ENCODE results near the gene ARHGAP33. TPM values are rescaled to one million over a fixed set of nuclear protein-coding genes. Genes with fewer than 3 reads are reported as not detected.

Gene ARHGAP33
- polyA plus RNA-seq, 1 donor (not counting 4 experiments of a cell fraction or from before 2014, with no cell fraction given) = 0.49 TPM

DNA sequence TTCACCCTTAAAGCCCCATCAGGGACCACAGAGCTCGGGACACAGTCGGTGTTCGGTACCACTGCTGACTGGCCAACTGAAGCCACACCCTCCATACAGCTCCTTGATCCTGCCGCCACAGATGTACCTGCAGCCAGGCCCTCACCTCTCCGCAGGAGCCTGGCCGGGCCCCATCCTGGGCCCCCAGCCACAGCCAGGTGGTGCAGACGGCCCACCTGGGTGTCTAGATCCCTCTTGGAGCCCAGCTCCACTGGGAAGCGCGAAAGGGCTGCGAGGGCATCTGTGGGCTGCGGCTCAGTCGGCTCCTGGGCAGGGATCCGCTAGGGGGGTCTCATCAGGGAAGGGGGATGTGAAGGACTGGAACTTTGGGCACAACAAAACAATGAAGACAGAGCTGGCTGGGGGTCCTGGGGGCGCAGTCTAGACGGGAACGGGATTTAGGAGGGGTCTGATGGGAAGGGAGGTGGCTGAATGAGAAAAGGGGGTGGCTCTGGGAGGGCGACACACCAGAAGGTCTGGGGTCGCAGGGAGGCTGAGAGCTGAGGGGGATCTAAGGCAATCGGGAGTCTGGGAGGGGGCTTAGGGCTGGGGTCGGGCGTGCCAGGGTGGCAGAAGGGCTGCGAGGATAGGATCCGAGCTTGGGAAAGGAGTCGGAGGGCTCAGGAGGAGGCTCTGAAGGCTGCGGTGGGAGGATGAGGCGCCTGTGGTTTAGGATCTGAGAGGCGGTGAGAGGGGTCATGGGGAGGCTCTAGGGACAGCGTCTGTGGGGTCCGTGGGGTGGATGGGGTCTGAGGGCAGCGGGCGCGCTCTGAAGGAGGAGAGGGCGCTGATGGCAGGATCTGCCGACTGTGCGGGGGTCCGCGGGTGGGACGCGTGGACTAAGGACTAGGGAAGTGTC, 21.5 kb downstream of the ARHGAP33 start:
- dilution Hi-C loops (cut with MboI; ENCODE audit: extremely low pct_ligation_motif_present, low sequenced_read_pairs) = no loop called here
- H3K36me3 ChIP-seq (ENCODE audit: control insufficient read depth in 2 of 2, extremely low read depth in 1 of 2, insufficient read depth in 2 of 2, low read length in 2 of 2) = no peaks in the 10 kb centered on the region
- no peaks in the 10 kb centered on the region for H3K9me1 ChIP-seq (ENCODE audit: control insufficient read depth, extremely low read depth, insufficient read depth, low read length)
- H3K27me3 ChIP-seq (ENCODE audit: control insufficient read depth, extremely low read depth, insufficient read depth, low read length) = peaks cover 19% of the 10 kb centered on the region
- H4K20me1 ChIP-seq (ENCODE audit: control insufficient read depth, extremely low read depth, insufficient read depth, low read length) = no peaks in the 10 kb centered on the region
- H3K4me3 ChIP-seq (ENCODE audit: control insufficient read depth in 2 of 3, extremely low read depth in 1 of 3, insufficient read depth in 2 of 3, low read depth in 1 of 3, low read length in 3 of 3) = no peak overlapping the region
- H3K9me3 ChIP-seq (ENCODE audit: control insufficient read depth, low read depth, low read length) = no peaks in the 10 kb centered on the region
- TF ChIP-seq, protein P1, sequence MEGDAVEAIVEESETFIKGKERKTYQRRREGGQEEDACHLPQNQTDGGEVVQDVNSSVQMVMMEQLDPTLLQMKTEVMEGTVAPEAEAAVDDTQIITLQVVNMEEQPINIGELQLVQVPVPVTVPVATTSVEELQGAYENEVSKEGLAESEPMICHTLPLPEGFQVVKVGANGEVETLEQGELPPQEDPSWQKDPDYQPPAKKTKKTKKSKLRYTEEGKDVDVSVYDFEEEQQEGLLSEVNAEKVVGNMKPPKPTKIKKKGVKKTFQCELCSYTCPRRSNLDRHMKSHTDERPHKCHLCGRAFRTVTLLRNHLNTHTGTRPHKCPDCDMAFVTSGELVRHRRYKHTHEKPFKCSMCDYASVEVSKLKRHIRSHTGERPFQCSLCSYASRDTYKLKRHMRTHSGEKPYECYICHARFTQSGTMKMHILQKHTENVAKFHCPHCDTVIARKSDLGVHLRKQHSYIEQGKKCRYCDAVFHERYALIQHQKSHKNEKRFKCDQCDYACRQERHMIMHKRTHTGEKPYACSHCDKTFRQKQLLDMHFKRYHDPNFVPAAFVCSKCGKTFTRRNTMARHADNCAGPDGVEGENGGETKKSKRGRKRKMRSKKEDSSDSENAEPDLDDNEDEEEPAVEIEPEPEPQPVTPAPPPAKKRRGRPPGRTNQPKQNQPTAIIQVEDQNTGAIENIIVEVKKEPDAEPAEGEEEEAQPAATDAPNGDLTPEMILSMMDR (optimal IDR thresholded peaks at IDR 0.05 in 1 of 3, IDR thresholded peaks at IDR 0.05 in 1 of 3, conservative IDR thresholded peaks at IDR 0.05 in 1 of 3; ENCODE audit: extremely low read depth in 1 of 3, insufficient read depth in 2 of 3, low read length in 3 of 3) = no peak
- peak; percentile 71 for TF ChIP-seq EZH2 (IDR thresholded peaks at IDR 0.05; ENCODE audit: low read length)
- DNase-seq (ENCODE audit: low read depth, low spot score) (no peak), FAIRE-seq (no peak)
- no peak overlapping the region for H3K9ac ChIP-seq (ENCODE audit: control insufficient read depth, extremely low read depth, insufficient read depth, low read length)
- H2AFZ ChIP-seq (ENCODE audit: control insufficient read depth, low read length) = no peak overlapping the region
- no peaks in the 10 kb centered on the region for H3K79me2 ChIP-seq (ENCODE audit: control insufficient read depth, insufficient read depth, low read length)
- H3K4me2 ChIP-seq (ENCODE audit: control insufficient read depth, extremely low read depth, insufficient read depth, low read depth, low read length) = no peak overlapping the region
- no peak overlapping the region for H3K27ac ChIP-seq (ENCODE audit: control insufficient read depth, insufficient read depth, low read length)
- H3K4me1 ChIP-seq (ENCODE audit: control insufficient read depth, extremely low read depth, insufficient read depth, low read length) = no peaks in the 10 kb centered on the region

GRCh38 chr19:35797663-35798062, 22.3 kb downstream of the ARHGAP33 start:
- Histone ChIP-seq H3K4me2 (ENCODE audit: control insufficient read depth, extremely low read depth, insufficient read depth, low read depth, low read length) (no peak overlapping the region), H2AFZ (ENCODE audit: control insufficient read depth, low read length) (no peak overlapping the region), H3K9me1 (ENCODE audit: control insufficient read depth, extremely low read depth, insufficient read depth, low read length) (no peaks in the 10 kb centered on the region), H3K9ac (ENCODE audit: control insufficient read depth, extremely low read depth, insufficient read depth, low read length) (no peak overlapping the region), H3K4me1 (ENCODE audit: control insufficient read depth, extremely low read depth, insufficient read depth, low read length) (no peaks in the 10 kb centered on the region), H3K27me3 (ENCODE audit: control insufficient read depth, extremely low read depth, insufficient read depth, low read length) (peaks cover 19% of the 10 kb centered on the region), H3K4me3 (ENCODE audit: control insufficient read depth in 2 of 3, extremely low read depth in 1 of 3, insufficient read depth in 2 of 3, low read depth in 1 of 3, low read length in 3 of 3) (no peak overlapping the region), H3K79me2 (ENCODE audit: control insufficient read depth, insufficient read depth, low read length) (no peaks in the 10 kb centered on the region), H3K9me3 (ENCODE audit: control insufficient read depth, low read depth, low read length) (no peaks in the 10 kb centered on the region), H4K20me1 (ENCODE audit: control insufficient read depth, extremely low read depth, insufficient read depth, low read length) (no peaks in the 10 kb centered on the region), H3K36me3 (ENCODE audit: control insufficient read depth in 2 of 2, extremely low read depth in 1 of 2, insufficient read depth in 2 of 2, low read length in 2 of 2) (no peaks in the 10 kb centered on the region), H3K27ac (ENCODE audit: control insufficient read depth, insufficient read depth, low read length) (no peak overlapping the region)
- TF ChIP-seq EZH2 (IDR thresholded peaks at IDR 0.05; ENCODE audit: low read length) = no peak
- TF ChIP-seq, protein P1 (optimal IDR thresholded peaks at IDR 0.05 in 1 of 3, IDR thresholded peaks at IDR 0.05 in 1 of 3, conservative IDR thresholded peaks at IDR 0.05 in 1 of 3; ENCODE audit: extremely low read depth in 1 of 3, insufficient read depth in 2 of 3, low read length in 3 of 3) = no peak
- FAIRE-seq = no peak
- no peak for DNase-seq (ENCODE audit: low read depth, low spot score)
- dilution Hi-C loops (cut with MboI; ENCODE audit: extremely low pct_ligation_motif_present, low sequenced_read_pairs) = no loop called here
